B cell (primary cell): ENCODE data around the gene NELL1.

ENCODE experiments used
- CTCF ChIP-seq: fragments of 200-600 bp; IDR thresholded peaks from one replicate; pipeline ENCODE4 v1.8.0; 2022; ENCODE audit warnings: antibody characterized with exemption, mild to moderate bottlenecking
- EZH2 ChIP-seq: IDR thresholded peaks from 2 replicates; pipeline ENCODE4 v1.6.1; 2012; ENCODE audit warnings: borderline replicate concordance, low read depth, mild to moderate bottlenecking, moderate library complexity, low read length; ENCODE audit not compliant: insufficient read depth, poor library complexity, severe bottlenecking

- TF ChIP-seq CTCF (no peak), EZH2 (no peak)
These were observed 588.1 kb downstream of the NELL1 start for GRCh38 chr11:21257461-21257860.
